Measurements from ENCODE around the gene NDUFB7. TPM values are rescaled to one million over a fixed set of nuclear protein-coding genes. Genes with fewer than 3 reads are reported as not detected.

NDUFB7 gene
- total and polyA plus RNA-seq, 12 donors = 347 to 1,673 (median 476) TPM

DNA sequence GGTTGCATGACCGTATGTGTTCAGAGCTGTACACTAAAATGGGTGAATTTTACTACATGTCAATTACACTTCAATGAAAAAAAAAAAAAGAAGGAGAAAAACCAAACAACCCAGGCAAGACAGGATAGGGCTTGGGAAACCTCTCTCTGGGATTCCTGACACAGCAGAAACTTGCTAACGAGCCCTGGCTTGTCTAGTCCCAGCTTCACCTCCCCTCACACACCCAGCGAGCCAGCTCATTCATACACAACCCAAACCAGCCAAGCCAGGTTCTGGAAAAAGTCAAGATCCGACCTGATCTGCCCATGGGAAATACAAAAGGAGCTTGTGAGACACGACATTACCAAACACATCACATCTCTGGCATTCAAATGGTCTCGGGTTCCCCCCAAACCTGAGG is 46.1 kb downstream of the NDUFB7 start:
- Histone ChIP-seq H3K27ac (no peak overlapping the region), H3K36me3 (no peaks in the 10 kb centered on the region), H3K4me1 (peaks cover 0 to 16% (median 9%) of the 10 kb centered on the region in 9 donors), H3K9me3 (no peaks in the 10 kb centered on the region), H3K27me3 (no peaks in the 10 kb centered on the region), H3K4me3 (no peak overlapping the region)
- TF ChIP-seq, protein P1, sequence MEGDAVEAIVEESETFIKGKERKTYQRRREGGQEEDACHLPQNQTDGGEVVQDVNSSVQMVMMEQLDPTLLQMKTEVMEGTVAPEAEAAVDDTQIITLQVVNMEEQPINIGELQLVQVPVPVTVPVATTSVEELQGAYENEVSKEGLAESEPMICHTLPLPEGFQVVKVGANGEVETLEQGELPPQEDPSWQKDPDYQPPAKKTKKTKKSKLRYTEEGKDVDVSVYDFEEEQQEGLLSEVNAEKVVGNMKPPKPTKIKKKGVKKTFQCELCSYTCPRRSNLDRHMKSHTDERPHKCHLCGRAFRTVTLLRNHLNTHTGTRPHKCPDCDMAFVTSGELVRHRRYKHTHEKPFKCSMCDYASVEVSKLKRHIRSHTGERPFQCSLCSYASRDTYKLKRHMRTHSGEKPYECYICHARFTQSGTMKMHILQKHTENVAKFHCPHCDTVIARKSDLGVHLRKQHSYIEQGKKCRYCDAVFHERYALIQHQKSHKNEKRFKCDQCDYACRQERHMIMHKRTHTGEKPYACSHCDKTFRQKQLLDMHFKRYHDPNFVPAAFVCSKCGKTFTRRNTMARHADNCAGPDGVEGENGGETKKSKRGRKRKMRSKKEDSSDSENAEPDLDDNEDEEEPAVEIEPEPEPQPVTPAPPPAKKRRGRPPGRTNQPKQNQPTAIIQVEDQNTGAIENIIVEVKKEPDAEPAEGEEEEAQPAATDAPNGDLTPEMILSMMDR (IDR thresholded peaks at IDR 0.05) = no peak
- ATAC-seq (no peak), DNase-seq (no peak)
- intact Hi-C loops (cut with DNase I) = no loop called here
- 72 to 80% methylated on average over 6 of the region's 6 CpGs for WGBS, 2 donors

DNA sequence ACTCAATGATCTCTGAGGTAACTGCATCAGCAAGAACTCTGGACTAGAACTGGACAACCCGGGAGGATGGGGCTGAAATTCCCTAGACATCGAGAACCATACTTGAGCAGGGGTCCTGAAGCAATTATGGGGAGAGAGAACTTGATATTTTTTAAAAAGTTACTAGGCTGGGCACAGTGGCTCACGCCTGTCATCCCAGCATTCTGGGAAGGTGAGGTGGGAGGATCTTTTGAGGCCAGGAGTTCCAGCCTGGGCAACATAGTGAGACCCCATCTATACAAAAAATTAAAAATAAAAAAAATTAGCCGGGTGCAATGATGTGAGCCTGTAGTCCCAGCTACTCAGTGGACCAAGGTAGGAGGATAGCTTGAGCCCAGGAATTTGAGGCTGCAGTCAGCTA is 51.3 kb downstream of the NDUFB7 start:
- no peak for ATAC-seq
- TF ChIP-seq, protein P1 (IDR thresholded peaks at IDR 0.05) = no peak
- 94 to 97% methylated on average over 4 of the region's 4 CpGs for WGBS, 2 donors
- Histone ChIP-seq H3K27ac (peak overlapping the region in 2 of 10 donors; percentile 94 to 100), H3K4me1 (peaks cover 8 to 38% (median 23%) of the 10 kb centered on the region in 9 donors), H3K9me3 (no peaks in the 10 kb centered on the region), H3K4me3 (no peak overlapping the region), H3K36me3 (peaks cover 0 to 13% (median 6%) of the 10 kb centered on the region in 9 donors), H3K27me3 (no peaks in the 10 kb centered on the region)
- intact Hi-C loops (cut with DNase I) = no loop called here
- no peak for DNase-seq

DNA sequence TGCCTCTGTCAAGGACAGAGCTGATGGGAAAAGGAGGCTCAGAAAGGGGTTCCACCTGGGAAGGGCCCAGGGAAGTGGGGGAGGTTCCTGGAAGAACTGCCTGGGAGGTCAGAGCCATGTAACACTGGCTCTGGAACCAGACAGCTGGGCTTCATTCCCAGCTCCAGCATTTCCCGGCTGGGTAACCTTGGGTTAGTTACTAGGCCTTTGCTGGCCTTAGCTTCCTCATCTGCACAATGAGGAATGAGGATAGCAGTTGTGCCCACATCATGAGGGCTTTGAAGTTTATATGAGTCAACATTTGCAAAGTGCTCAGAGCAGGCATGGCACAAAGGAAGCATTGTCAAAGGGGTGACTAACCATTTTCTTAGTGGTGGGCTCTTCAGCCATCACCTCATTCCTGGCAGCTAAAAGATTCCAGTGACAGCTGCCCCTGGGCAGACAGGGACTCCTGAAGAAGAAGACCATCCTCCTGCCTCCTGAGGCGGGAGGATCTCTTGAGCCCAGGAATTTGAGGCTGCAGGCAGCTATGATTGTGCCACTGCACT is 51.9 kb downstream of the NDUFB7 start:
- H3K27ac ChIP-seq = peak overlapping the region in 5 of 10 donors; percentile 91 to 100 (median 100)
- no peak overlapping the region for H3K4me3 ChIP-seq
- peaks cover 13 to 44% (median 28%) of the 10 kb centered on the region in 9 donors for H3K4me1 ChIP-seq
- H3K36me3 ChIP-seq = peaks cover 0 to 19% (median 12%) of the 10 kb centered on the region in 9 donors
- 44 to 63% methylated on average over 2 of the region's 2 CpGs for WGBS, 2 donors
- H3K27me3 ChIP-seq = no peaks in the 10 kb centered on the region
- intact Hi-C loops (cut with DNase I) = no loop called here
- TF ChIP-seq, protein P1 (IDR thresholded peaks at IDR 0.05) = no peak
- no peak for DNase-seq
- H3K9me3 ChIP-seq = no peaks in the 10 kb centered on the region
- ATAC-seq = no peak

DNA sequence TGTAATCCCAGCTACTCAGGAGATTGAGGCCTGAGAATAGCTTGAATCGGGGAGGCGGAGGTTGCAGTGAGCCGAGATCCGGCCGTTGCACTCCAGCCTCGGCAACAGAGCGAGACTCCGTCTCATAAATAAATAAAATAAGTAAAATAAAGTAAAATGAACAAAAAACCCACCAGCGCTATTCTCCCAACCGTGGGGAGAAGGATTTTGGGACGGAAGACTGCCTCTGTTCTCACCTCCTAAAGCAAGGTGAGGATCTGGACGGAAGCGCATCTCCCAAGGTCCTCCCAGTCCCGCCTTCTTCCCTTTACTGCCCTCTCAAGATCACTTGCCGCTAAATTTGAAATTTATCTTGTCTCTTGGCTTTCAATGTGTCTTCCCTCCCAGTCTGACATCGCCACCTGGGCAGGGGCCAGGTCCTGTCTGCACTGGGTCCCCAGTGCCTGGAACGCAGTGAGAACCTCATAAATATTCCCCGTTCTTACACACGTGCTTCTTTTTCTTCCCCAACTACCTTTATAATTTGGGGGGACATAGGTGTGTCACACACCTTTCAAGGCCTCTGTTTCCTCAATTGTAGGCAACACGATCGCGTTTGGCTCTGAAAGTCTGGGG is 52.5 kb downstream of the NDUFB7 start:
- WGBS, 2 donors = 91 to 92% methylated on average over 22 of the region's 22 CpGs
- H3K27ac ChIP-seq = peak overlapping the region; percentile 87 to 100 (median 100)
- TF ChIP-seq, protein P1 (IDR thresholded peaks at IDR 0.05) = no peak
- intact Hi-C loops (cut with DNase I) = no loop called here
- ATAC-seq (no peak), DNase-seq (no peak)
- H3K36me3 ChIP-seq = peaks cover 0 to 25% (median 18%) of the 10 kb centered on the region in 9 donors
- no peaks in the 10 kb centered on the region for H3K9me3 ChIP-seq
- H3K4me3 ChIP-seq = peak overlapping the region in 3 of 10 donors; percentile 81 to 96 (median 87)
- peaks cover 15 to 50% (median 34%) of the 10 kb centered on the region in 9 donors for H3K4me1 ChIP-seq
- H3K27me3 ChIP-seq = no peaks in the 10 kb centered on the region
